Lung (tissue), 12 donors: Measurements from ENCODE around the gene CCND2. TPM values are rescaled to one million over a fixed set of nuclear protein-coding genes. Genes with fewer than 3 reads are reported as not detected.

ENCODE experiments used
- ATAC-seq: fragments of 200-7000 bp; cut with Tn5 transposase; one replicate; pipeline ENCODE4 v1.9.1; 2020; ENCODE audit warnings: moderate number of reproducible peaks; ENCODE audit not compliant: insufficient read depth, low FRiP score
- DNase-seq, 3 donors: peaks; one replicate each; pipeline ENCODE4 v3.0.0-alpha.2; 2013 to 2017
- H3K27ac ChIP-seq, 2 donors: one replicate each; pipeline ENCODE4 v1.5.1; 2013; ENCODE audit warnings: mild to moderate bottlenecking in 2 of 2, moderate library complexity in 2 of 2, control low read depth in 1 of 2, inconsistent platforms in 1 of 2, low read depth in 1 of 2, low read length in 1 of 2
- H3K27me3 ChIP-seq, 3 donors: one replicate each; pipeline ENCODE4 v1.5.1; 2013; ENCODE audit warnings: low read length in 2 of 3; ENCODE audit not compliant: control insufficient read depth in 3 of 3, insufficient read depth in 3 of 3
- H3K36me3 ChIP-seq, 4 donors: one replicate each; pipeline ENCODE4 v1.5.1; 2013; ENCODE audit warnings: low read length in 4 of 4, mild to moderate bottlenecking in 1 of 4, moderate library complexity in 1 of 4; ENCODE audit not compliant: control insufficient read depth in 4 of 4, insufficient read depth in 4 of 4
- H3K4me1 ChIP-seq, 5 donors: one replicate each; pipeline ENCODE4 v1.5.1; 2013; ENCODE audit warnings: low read length in 5 of 5, mild to moderate bottlenecking in 2 of 5, moderate library complexity in 1 of 5; ENCODE audit not compliant: control insufficient read depth in 5 of 5, insufficient read depth in 5 of 5
- H3K4me3 ChIP-seq: one replicate; pipeline ENCODE4 v1.5.1; 2013; ENCODE audit warnings: mild to moderate bottlenecking, control low read depth, moderate library complexity
- H3K9ac ChIP-seq, 2 donors: one replicate each; pipeline ENCODE4 v1.5.1; 2013; ENCODE audit warnings: low read length in 2 of 2, control low read depth in 1 of 2; ENCODE audit not compliant: insufficient read depth in 1 of 2
- H3K9me3 ChIP-seq, 4 donors: one replicate each; pipeline ENCODE4 v1.5.1; 2013; ENCODE audit warnings: low read length in 3 of 4, mild to moderate bottlenecking in 1 of 4, moderate library complexity in 1 of 4; ENCODE audit not compliant: control insufficient read depth in 4 of 4, insufficient read depth in 3 of 4
- CTCF ChIP-seq: IDR thresholded peaks from 2 replicates; pipeline ENCODE4 v1.5.1; 2012; ENCODE audit warnings: mild to moderate bottlenecking; ENCODE audit errors: control extremely low read depth, extremely low read depth
- WGBS, 2 donors: extraction: QIAGEN DNeasy Blood & Tissue Kit; methylation state at CpG; one replicate each; pipeline ENCODE4 v1.1.7; 2013; 5-methylcytosine and 5-hydroxymethylcytosine counted together
- polyA plus RNA-seq, 2 donors: library from polyadenylated mRNA; stranded (reverse); fragments of 200-250 nt; gene quantifications; one replicate each; pipeline ENCODE4 v1.2.1, GENCODE V29; 2013
- total RNA-seq, 2 donors: library from RNA; depleted of rRNA in 1 of 2; stranded (reverse); fragments of >200 nt in 1 of 2; gene quantifications; one replicate each; pipeline ENCODE4 v1.2.1, GENCODE V29; 2014 to 2021
- donor health status: control.
- donor health status: control.
- donor health status: Bipolar disorder and iron deficiency.
- donor health status: healthy.
- donor health status: DM: yes; HTN: yes; CAD: no.

The CCND2 gene
- total and polyA plus RNA-seq, 4 donors, result 6.1 to 113 (median 51.7) TPM

GRCh38 chr12:4279198-4279690 lies 5.7 kb downstream of the CCND2 start:
- no peak for TF ChIP-seq CTCF
- Histone ChIP-seq H3K9me3 (no peaks in the 10 kb centered on the region), H3K4me3 (no peak overlapping the region), H3K9ac (no peak overlapping the region), H3K4me1 (peaks cover 8 to 54% (median 31%) of the 10 kb centered on the region in 5 donors), H3K27me3 (no peaks in the 10 kb centered on the region), H3K27ac (peak overlapping the region in 1 of 2 donors; percentile 83), H3K36me3 (peaks cover 4 to 53% (median 23%) of the 10 kb centered on the region in 4 donors)
- DNase-seq (no peak), ATAC-seq (no peak)
- 70 to 75% methylated on average over 10 of the region's 10 CpGs for WGBS, 2 donors

- ATAC-seq (no peak), DNase-seq (peak; percentile 75 to 78 (median 75))
- no peak overlapping the region for H3K4me3 ChIP-seq
- H3K27ac ChIP-seq, result peak overlapping the region; percentile 18 to 83
- WGBS, 2 donors, result 53 to 70% methylated on average over 15 of the region's 15 CpGs
- TF ChIP-seq CTCF, result no peak
- peaks cover 8 to 54% (median 31%) of the 10 kb centered on the region in 5 donors for H3K4me1 ChIP-seq
- no peaks in the 10 kb centered on the region for H3K9me3 ChIP-seq
- peaks cover 6 to 52% (median 27%) of the 10 kb centered on the region in 4 donors for H3K36me3 ChIP-seq
- no peak overlapping the region for H3K9ac ChIP-seq
- H3K27me3 ChIP-seq, result no peaks in the 10 kb centered on the region
Observed at GRCh38 chr12:4280351-4281163, 7.0 kb downstream of the CCND2 start.

GRCh38 chr12:4281173-4281654 lies 7.7 kb downstream of the CCND2 start:
- peaks cover 8 to 48% (median 31%) of the 10 kb centered on the region in 5 donors for H3K4me1 ChIP-seq

More at GRCh38 chr12:4281173-4281654, 7.7 kb downstream of the CCND2 start:
- WGBS, 2 donors, result 89 to 91% methylated on average over 16 of the region's 16 CpGs
- Histone ChIP-seq H3K27ac (peak overlapping the region; percentile 18 to 83), H3K27me3 (no peaks in the 10 kb centered on the region), H3K4me3 (no peak overlapping the region), H3K36me3 (peaks cover 6 to 58% (median 29%) of the 10 kb centered on the region in 4 donors), H3K9ac (no peak overlapping the region), H3K9me3 (no peaks in the 10 kb centered on the region)
- TF ChIP-seq CTCF, result no peak
- ATAC-seq (no peak), DNase-seq (no peak)
